HepG2 (cell line): ENCODE results near the gene GATD1. TPM values are rescaled to one million over a fixed set of nuclear protein-coding genes. Genes with fewer than 3 reads are reported as not detected.

Experiments used
- ARNT2 ChIP-seq: sonication (generic); formaldehyde crosslinking; IDR thresholded peaks from 2 replicates; pipeline ENCODE4 v1.8.0; 2022; ENCODE audit warnings: mild to moderate bottlenecking, low read depth, missing genetic modification reagents, moderate library complexity
- FOXC1 ChIP-seq: sonication (generic); formaldehyde crosslinking; IDR thresholded peaks from 2 replicates; pipeline ENCODE4 v1.8.0; 2022; ENCODE audit warnings: mild to moderate bottlenecking, missing genetic modification reagents, borderline replicate concordance
- GMEB1 ChIP-seq: sonication (generic); formaldehyde crosslinking; IDR thresholded peaks from 2 replicates; pipeline ENCODE4 v1.5.1; 2020; ENCODE audit warnings: missing genetic modification reagents, mild to moderate bottlenecking, borderline replicate concordance
- HDAC2 ChIP-seq: sonication (generic); formaldehyde crosslinking; IDR thresholded peaks from 2 replicates; pipeline ENCODE4 v1.4.0; 2020; ENCODE audit warnings: missing genetic modification reagents
- HNRNPH1 ChIP-seq: fragments of 200-400 bp; formaldehyde crosslinking; optimal IDR thresholded peaks from 2 replicates; pipeline ENCODE3; 2017; ENCODE audit warnings: mild to moderate bottlenecking, low read depth, low read length
- NKX3-1 ChIP-seq: sonication (generic); formaldehyde crosslinking; IDR thresholded peaks from 2 replicates; pipeline ENCODE4 v1.5.0; 2020; ENCODE audit warnings: missing genetic modification reagents
- SALL2 ChIP-seq: sonication (generic); formaldehyde crosslinking; IDR thresholded peaks from 2 replicates; pipeline ENCODE4 v1.8.1; 2023; ENCODE audit warnings: mild to moderate bottlenecking, missing genetic modification reagents, inconsistent platforms
- SAP130 ChIP-seq: IDR thresholded peaks from 2 replicates; pipeline ENCODE4 v1.6.1; 2016; ENCODE audit warnings: low read depth
- STAG1 ChIP-seq: sonication (generic); formaldehyde crosslinking; IDR thresholded peaks from 2 replicates; pipeline ENCODE4 v1.4.0; 2020; ENCODE audit warnings: missing genetic modification reagents
- STAT6 ChIP-seq: sonication (generic); formaldehyde crosslinking; IDR thresholded peaks from 2 replicates; pipeline ENCODE4 v1.4.0; 2020; ENCODE audit warnings: missing genetic modification reagents, mild to moderate bottlenecking, borderline replicate concordance
- TAF1 ChIP-seq: sonication (generic); formaldehyde crosslinking; IDR thresholded peaks from 2 replicates; pipeline ENCODE4 v1.4.0; 2020; ENCODE audit warnings: missing genetic modification reagents
- TERF1 ChIP-seq: sonication (generic); formaldehyde crosslinking; IDR thresholded peaks from 2 replicates; pipeline ENCODE4 v1.8.0; 2022; ENCODE audit warnings: mild to moderate bottlenecking, missing genetic modification reagents, moderate library complexity
- U2AF1 ChIP-seq: fragments of 200-400 bp; formaldehyde crosslinking; optimal IDR thresholded peaks from 2 replicates; pipeline ENCODE3; 2017; ENCODE audit warnings: mild to moderate bottlenecking, low read depth, low read length
- ZNF124 ChIP-seq: sonication (generic); formaldehyde crosslinking; IDR thresholded peaks from 2 replicates; pipeline ENCODE4 v1.4.0; 2020; ENCODE audit warnings: missing genetic modification reagents
- ZNF331 ChIP-seq: sonication (generic); formaldehyde crosslinking; IDR thresholded peaks from 2 replicates; pipeline ENCODE4 v1.4.0; 2020; ENCODE audit warnings: missing genetic modification reagents
- ZNF383 ChIP-seq: sonication (generic); formaldehyde crosslinking; IDR thresholded peaks from 2 replicates; pipeline ENCODE4 v1.4.0; 2020; ENCODE audit warnings: missing genetic modification reagents, mild to moderate bottlenecking, borderline replicate concordance
- ZNF598 ChIP-seq: sonication (generic); formaldehyde crosslinking; IDR thresholded peaks from 2 replicates; pipeline ENCODE4 v1.5.1; 2020; ENCODE audit warnings: mild to moderate bottlenecking, missing genetic modification reagents, borderline replicate concordance
- ZNF660 ChIP-seq: sonication (generic); formaldehyde crosslinking; IDR thresholded peaks from 2 replicates; pipeline ENCODE4 v1.5.1; 2020; ENCODE audit warnings: mild to moderate bottlenecking, low read depth, missing genetic modification reagents, borderline replicate concordance
- ZSCAN29 ChIP-seq: sonication (generic); formaldehyde crosslinking; conservative IDR thresholded peaks from 2 replicates; pipeline ENCODE4 v1.4.0; 2020; ENCODE audit warnings: mild to moderate bottlenecking, missing genetic modification reagents
- polyA plus RNA-seq, 8 experiments: library from polyadenylated mRNA; depleted of rRNA in 3 of 8; stranded (reverse) in 7 of 8; unstranded in 1 of 8; fragments of >200 nt; fragmentation: Illumina TruSeq in 4 of 8; extraction: Trizol in 4 of 8; gene quantifications; 2 replicates each; pipeline versions ENCODE4 v1.2.1 to v1.2.3, GENCODE V29; 2011 to 2016; ENCODE audit warnings: low read depth in 4 of 8, missing spikeins in 1 of 8, mixed read lengths in 1 of 8; ENCODE audit not compliant: insufficient read depth in 1 of 8
- total RNA-seq, 5 experiments: library from RNA; depleted of rRNA; stranded (reverse); fragments of >200 nt; fragmentation: Illumina TruSeq; extraction: Trizol; gene quantifications; 2 replicates each; pipeline ENCODE4 v1.2.3, GENCODE V29; 2016; ENCODE audit warnings: low read depth in 1 of 5
- TF ChIP-seq, protein P1 (sequence below): sonication (generic); formaldehyde crosslinking; IDR thresholded peaks from 2 replicates; pipeline ENCODE4 v1.4.0; 2020; ENCODE audit warnings: missing genetic modification reagents

GATD1 gene
- total and polyA plus RNA-seq, 2 of the 13 experiments (the other 11 are each of a cell fraction or from before 2014, with no cell fraction given): 31.3 to 60.5 TPM

- TF ChIP-seq ZNF598 (CRISPR knock-in tag) (no peak), SALL2 (CRISPR knock-in tag) (no peak), ZNF331 (CRISPR knock-in tag) (no peak), HNRNPH1 (no peak), ZSCAN29 (CRISPR knock-in tag) (no peak), STAT6 (CRISPR knock-in tag) (no peak), ZNF124 (CRISPR knock-in tag) (no peak), ARNT2 (CRISPR knock-in tag) (no peak), TERF1 (CRISPR knock-in tag) (no peak), HDAC2 (no peak), TAF1 (peak; percentile 58; the same call in 1 of the 2 replicates), NKX3-1 (CRISPR knock-in tag) (no peak), STAG1 (no peak), ZNF383 (CRISPR knock-in tag) (no peak), GMEB1 (no peak), SAP130 (CRISPR knock-in tag) (peak; percentile 89), FOXC1 (CRISPR knock-in tag) (no peak), U2AF1 (no peak), ZNF660 (CRISPR knock-in tag) (no peak)
- TF ChIP-seq, protein P1, sequence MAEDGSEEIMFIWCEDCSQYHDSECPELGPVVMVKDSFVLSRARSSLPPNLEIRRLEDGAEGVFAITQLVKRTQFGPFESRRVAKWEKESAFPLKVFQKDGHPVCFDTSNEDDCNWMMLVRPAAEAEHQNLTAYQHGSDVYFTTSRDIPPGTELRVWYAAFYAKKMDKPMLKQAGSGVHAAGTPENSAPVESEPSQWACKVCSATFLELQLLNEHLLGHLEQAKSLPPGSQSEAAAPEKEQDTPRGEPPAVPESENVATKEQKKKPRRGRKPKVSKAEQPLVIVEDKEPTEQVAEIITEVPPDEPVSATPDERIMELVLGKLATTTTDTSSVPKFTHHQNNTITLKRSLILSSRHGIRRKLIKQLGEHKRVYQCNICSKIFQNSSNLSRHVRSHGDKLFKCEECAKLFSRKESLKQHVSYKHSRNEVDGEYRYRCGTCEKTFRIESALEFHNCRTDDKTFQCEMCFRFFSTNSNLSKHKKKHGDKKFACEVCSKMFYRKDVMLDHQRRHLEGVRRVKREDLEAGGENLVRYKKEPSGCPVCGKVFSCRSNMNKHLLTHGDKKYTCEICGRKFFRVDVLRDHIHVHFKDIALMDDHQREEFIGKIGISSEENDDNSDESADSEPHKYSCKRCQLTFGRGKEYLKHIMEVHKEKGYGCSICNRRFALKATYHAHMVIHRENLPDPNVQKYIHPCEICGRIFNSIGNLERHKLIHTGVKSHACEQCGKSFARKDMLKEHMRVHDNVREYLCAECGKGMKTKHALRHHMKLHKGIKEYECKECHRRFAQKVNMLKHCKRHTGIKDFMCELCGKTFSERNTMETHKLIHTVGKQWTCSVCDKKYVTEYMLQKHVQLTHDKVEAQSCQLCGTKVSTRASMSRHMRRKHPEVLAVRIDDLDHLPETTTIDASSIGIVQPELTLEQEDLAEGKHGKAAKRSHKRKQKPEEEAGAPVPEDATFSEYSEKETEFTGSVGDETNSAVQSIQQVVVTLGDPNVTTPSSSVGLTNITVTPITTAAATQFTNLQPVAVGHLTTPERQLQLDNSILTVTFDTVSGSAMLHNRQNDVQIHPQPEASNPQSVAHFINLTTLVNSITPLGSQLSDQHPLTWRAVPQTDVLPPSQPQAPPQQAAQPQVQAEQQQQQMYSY: no peak
These were observed 18.6 kb upstream of the GATD1 start (continued) for GRCh38 chr11:795634-796564.
